GM18867 (cell line): ENCODE results near the gene FBRSL1.

Experiments used
- ATAC-seq: cut with Tn5 transposase; IDR thresholded peaks from one replicate; pipeline ENCODE4 v1.9.1; 2021; ENCODE audit warnings: mild to moderate bottlenecking, moderate library complexity; ENCODE audit not compliant: unreplicated experiment

Gene FBRSL1

GRCh38 chr12:132483208-132483607 is 6.7 kb upstream of the FBRSL1 start:
- no peak for ATAC-seq

- no peak for ATAC-seq
Observed at GRCh38 chr12:132483612-132484011, 6.3 kb upstream of the FBRSL1 start.

GRCh38 chr12:132484183-132484890 is 5.6 kb upstream of the FBRSL1 start:
- no peak for ATAC-seq

GRCh38 chr12:132484891-132485441 is 5.0 kb upstream of the FBRSL1 start:
- no peak for ATAC-seq

- ATAC-seq, result no peak
Observed at GRCh38 chr12:132485619-132486018, 4.3 kb upstream of the FBRSL1 start.

- ATAC-seq, result no peak
Observed at GRCh38 chr12:132486168-132486567, 3.8 kb upstream of the FBRSL1 start.

- ATAC-seq, result no peak
Observed at GRCh38 chr12:132486576-132486975, 3.4 kb upstream of the FBRSL1 start.

GRCh38 chr12:132487311-132487741 is 2.6 kb upstream of the FBRSL1 start:
- no peak for ATAC-seq

- no peak for ATAC-seq
Observed at GRCh38 chr12:132488127-132489077, 1.5 kb upstream of the FBRSL1 start.

- ATAC-seq, result peak; percentile 19
Observed at GRCh38 chr12:132489078-132489601, 811 bp upstream of the FBRSL1 start.

- ATAC-seq, result no peak
Observed at GRCh38 chr12:132490422-132491137, 629 bp downstream of the FBRSL1 start.

- no peak for ATAC-seq
Observed at GRCh38 chr12:132491138-132491663, 1.2 kb downstream of the FBRSL1 start.

GRCh38 chr12:132491761-132492378 is 1.9 kb downstream of the FBRSL1 start:
- ATAC-seq, result no peak

GRCh38 chr12:132492522-132492921 is 2.6 kb downstream of the FBRSL1 start:
- ATAC-seq, result no peak

- ATAC-seq, result no peak
Observed at GRCh38 chr12:132492951-132493350, 3.0 kb downstream of the FBRSL1 start.

- ATAC-seq, result no peak
Observed at GRCh38 chr12:132493482-132494178, 3.7 kb downstream of the FBRSL1 start.

GRCh38 chr12:132494294-132495164 is 4.6 kb downstream of the FBRSL1 start:
- no peak for ATAC-seq

GRCh38 chr12:132495165-132495544 is 5.2 kb downstream of the FBRSL1 start:
- ATAC-seq, result no peak
